A673 (cell line): ENCODE data around the gene DLG2. TPM values are rescaled to one million over a fixed set of nuclear protein-coding genes. Genes with fewer than 3 reads are reported as not detected.

Experiments used
- BruUV-seq: library from RNA; stranded (reverse); fragments of 400-500 nt; replicated peaks from 2 replicates; lab custom pipeline; 2021; lab: Mats Ljungman, UMichigan
- CTCF ChIA-PET: fragments of 300-600 bp; sonication (Branson Sonifier 250); formaldehyde crosslinking; loops from one replicate; lab custom pipeline; 2022; ENCODE audit warnings: antibody characterized with exemption; lab: Charles Lee
- POLR2A ChIA-PET: fragments of 300-600 bp; sonication (Branson Sonifier 250); formaldehyde crosslinking; loops from one replicate; lab custom pipeline; 2022; ENCODE audit warnings: antibody characterized with exemption; ENCODE audit not compliant: low non-redundant PET; lab: Charles Lee
- DNase-seq: peaks from one replicate; pipeline ENCODE4 v3.0.0-alpha.2; 2015; ENCODE audit warnings: low spot score
- H3K27ac ChIP-seq: fragments of 200-600 bp; sonication (generic); 2 replicates; pipeline ENCODE4 v1.5.1; 2016; ENCODE audit warnings: mixed run types, low read depth, mild to moderate bottlenecking, mixed read lengths, antibody characterized with exemption, low read length; ENCODE audit not compliant: poor library complexity, severe bottlenecking
- H3K27me3 ChIP-seq: fragments of 200-600 bp; sonication (generic); replicated peaks from 2 replicates; pipeline ENCODE4 v1.6.1; 2017; ENCODE audit warnings: mixed run types, low read depth, mild to moderate bottlenecking, mixed read lengths, antibody characterized with exemption, low read length; ENCODE audit not compliant: insufficient read depth, poor library complexity
- H3K36me3 ChIP-seq: fragments of 200-600 bp; sonication (generic); 2 replicates; pipeline ENCODE4 v1.6.1; 2016; ENCODE audit warnings: mixed run types, mild to moderate bottlenecking, mixed read lengths, antibody characterized with exemption, low read length; ENCODE audit not compliant: insufficient read depth, poor library complexity, severe bottlenecking
- H3K4me1 ChIP-seq: fragments of 200-600 bp; sonication (generic); 2 replicates; pipeline ENCODE4 v1.6.1; 2017; ENCODE audit warnings: mixed run types, mild to moderate bottlenecking, mixed read lengths, antibody characterized with exemption, low read length; ENCODE audit not compliant: insufficient read depth, poor library complexity, severe bottlenecking
- H3K4me3 ChIP-seq: fragments of 200-600 bp; sonication (generic); 2 replicates; pipeline ENCODE4 v1.5.1; 2016; ENCODE audit warnings: low read depth, mixed run types, mild to moderate bottlenecking, mixed read lengths, low read length; ENCODE audit not compliant: poor library complexity, severe bottlenecking
- H3K9me3 ChIP-seq: fragments of 200-600 bp; sonication (generic); 2 replicates; pipeline ENCODE4 v1.6.1; 2016; ENCODE audit warnings: mixed run types, low read depth, mild to moderate bottlenecking, mixed read lengths, antibody characterized with exemption, low read length; ENCODE audit not compliant: poor library complexity, severe bottlenecking
- EZH2 ChIP-seq: fragments of 200-600 bp; sonication (generic); IDR thresholded peaks from 2 replicates; pipeline ENCODE4 v1.6.1; 2017; ENCODE audit warnings: borderline replicate concordance, low read depth, mild to moderate bottlenecking, mixed read lengths, antibody characterized with exemption, low read length; ENCODE audit not compliant: poor library complexity, severe bottlenecking
- intact Hi-C: fragments of 100-400 bp; cut with micrococcal nuclease; formaldehyde crosslinking; loops from one replicate; pipeline ENCODE4 v1.10.0; 2022; ENCODE audit not compliant: unreplicated experiment
- total RNA-seq: library from RNA; stranded (reverse); gene quantifications from 2 replicates; pipeline ENCODE4 v1.2.3, GENCODE V29; 2021
- TF ChIP-seq, protein P1 (sequence below): fragments of 300-800, 200-600 bp; sonication (generic); conservative IDR thresholded peaks from 2 replicates; pipeline ENCODE4 v1.5.1; 2017; ENCODE audit warnings: low read depth, mild to moderate bottlenecking, antibody characterized with exemption, low read length, moderate library complexity, mixed read lengths

Gene DLG2
- total RNA-seq, 1 experiment from 2014 or later, result 277 TPM

DNA sequence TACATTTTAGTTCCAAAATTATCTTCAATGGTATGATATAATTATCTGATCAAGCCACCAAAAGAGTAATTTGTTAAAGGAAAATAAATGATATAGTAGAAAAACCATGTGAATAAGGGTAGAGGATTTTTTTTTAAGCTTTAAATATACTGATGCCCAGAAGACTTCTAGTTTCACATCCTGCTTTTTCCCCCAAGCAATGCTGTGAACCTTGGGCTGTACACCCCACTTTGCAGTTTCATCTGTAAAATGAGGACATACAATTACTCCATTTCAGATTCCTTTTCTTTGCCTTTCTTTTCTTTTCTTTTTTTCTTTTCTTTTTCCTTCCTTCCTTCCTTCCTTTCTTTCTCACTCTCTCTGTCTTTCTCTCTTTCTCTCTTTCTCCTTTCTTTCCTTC, 1125.4 kb downstream of the DLG2 start:
- H3K27ac ChIP-seq, result no peak overlapping the region
- no TSS peak for BruUV-seq
- TF ChIP-seq, protein P1, sequence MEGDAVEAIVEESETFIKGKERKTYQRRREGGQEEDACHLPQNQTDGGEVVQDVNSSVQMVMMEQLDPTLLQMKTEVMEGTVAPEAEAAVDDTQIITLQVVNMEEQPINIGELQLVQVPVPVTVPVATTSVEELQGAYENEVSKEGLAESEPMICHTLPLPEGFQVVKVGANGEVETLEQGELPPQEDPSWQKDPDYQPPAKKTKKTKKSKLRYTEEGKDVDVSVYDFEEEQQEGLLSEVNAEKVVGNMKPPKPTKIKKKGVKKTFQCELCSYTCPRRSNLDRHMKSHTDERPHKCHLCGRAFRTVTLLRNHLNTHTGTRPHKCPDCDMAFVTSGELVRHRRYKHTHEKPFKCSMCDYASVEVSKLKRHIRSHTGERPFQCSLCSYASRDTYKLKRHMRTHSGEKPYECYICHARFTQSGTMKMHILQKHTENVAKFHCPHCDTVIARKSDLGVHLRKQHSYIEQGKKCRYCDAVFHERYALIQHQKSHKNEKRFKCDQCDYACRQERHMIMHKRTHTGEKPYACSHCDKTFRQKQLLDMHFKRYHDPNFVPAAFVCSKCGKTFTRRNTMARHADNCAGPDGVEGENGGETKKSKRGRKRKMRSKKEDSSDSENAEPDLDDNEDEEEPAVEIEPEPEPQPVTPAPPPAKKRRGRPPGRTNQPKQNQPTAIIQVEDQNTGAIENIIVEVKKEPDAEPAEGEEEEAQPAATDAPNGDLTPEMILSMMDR, result no peak
- TF ChIP-seq EZH2, result no peak
- H3K9me3 ChIP-seq, result no peaks in the 10 kb centered on the region
- CTCF ChIA-PET, result no interaction called here
- POLR2A ChIA-PET, result no interaction called here
- no peaks in the 10 kb centered on the region for H3K27me3 ChIP-seq
- no peak for DNase-seq
- H3K4me1 ChIP-seq, result no peaks in the 10 kb centered on the region
- H3K36me3 ChIP-seq, result no peaks in the 10 kb centered on the region
- no peak overlapping the region for H3K4me3 ChIP-seq
- intact Hi-C loops, result no loop called here

- no peak overlapping the region for H3K27ac ChIP-seq
- ChIA-PET CTCF (no interaction called here), POLR2A (no interaction called here)
- H3K4me3 ChIP-seq, result no peak overlapping the region
- no peaks in the 10 kb centered on the region for H3K27me3 ChIP-seq
- TF ChIP-seq, protein P1, result no peak
- TF ChIP-seq EZH2, result no peak
- intact Hi-C loops, result no loop called here
- no peaks in the 10 kb centered on the region for H3K4me1 ChIP-seq
- no peaks in the 10 kb centered on the region for H3K36me3 ChIP-seq
- H3K9me3 ChIP-seq, result no peaks in the 10 kb centered on the region
- DNase-seq, result no peak
- no TSS peak for BruUV-seq
Observed at GRCh38 chr11:84497981-84498411, 1129.1 kb downstream of the DLG2 start.

- H3K27ac ChIP-seq, result no peak overlapping the region
- no peak overlapping the region for H3K4me3 ChIP-seq
- no peaks in the 10 kb centered on the region for H3K36me3 ChIP-seq
- TF ChIP-seq, protein P1, result no peak
- TF ChIP-seq EZH2, result no peak
- intact Hi-C loops, result no loop called here
- BruUV-seq, result no TSS peak
- H3K9me3 ChIP-seq, result no peaks in the 10 kb centered on the region
- DNase-seq, result no peak
- CTCF ChIA-PET, result no interaction called here
- H3K4me1 ChIP-seq, result no peaks in the 10 kb centered on the region
- POLR2A ChIA-PET, result no interaction called here
- no peaks in the 10 kb centered on the region for H3K27me3 ChIP-seq
Observed at GRCh38 chr11:84497181-84497580, 1130.0 kb downstream of the DLG2 start.
